ENCODE results near the gene ECT2L.

ECT2L gene

GRCh38 chr6:138809677-138810076, 13.8 kb downstream of the ECT2L start:
- H3K4me3 Mint-ChIP-seq, result no peak overlapping the region
- peaks cover 13% of the 10 kb centered on the region for H3K4me1 Mint-ChIP-seq
- peaks cover 3% of the 10 kb centered on the region for H3K27me3 Mint-ChIP-seq (ENCODE audit: low read depth, poor library complexity)
- no peak overlapping the region for H3K27ac Mint-ChIP-seq
- TF ChIP-seq CTCF (IDR thresholded peaks at IDR 0.05), result no peak
- no peaks in the 10 kb centered on the region for H3K9me3 Mint-ChIP-seq
- no peaks in the 10 kb centered on the region for H3K36me3 Mint-ChIP-seq (ENCODE audit: low read depth)
- no peak for DNase-seq

GRCh38 chr6:138811866-138812265, 16.0 kb downstream of the ECT2L start:
- TF ChIP-seq CTCF (IDR thresholded peaks at IDR 0.05), result no peak

GRCh38 chr6:138814179-138814834, 18.4 kb downstream of the ECT2L start:
- Mint-ChIP-seq H3K36me3 (ENCODE audit: low read depth) (no peaks in the 10 kb centered on the region), H3K9me3 (no peaks in the 10 kb centered on the region), H3K4me1 (peaks cover 40% of the 10 kb centered on the region), H3K4me3 (no peak overlapping the region), H3K27ac (no peak overlapping the region), H3K27me3 (ENCODE audit: low read depth, poor library complexity) (peaks cover under 1% of the 10 kb centered on the region)
- TF ChIP-seq CTCF (IDR thresholded peaks at IDR 0.05), result no peak
- no peak for DNase-seq

More at GRCh38 chr6:138811866-138812265, 16.0 kb downstream of the ECT2L start:
- Mint-ChIP-seq H3K4me1 (peaks cover 22% of the 10 kb centered on the region), H3K4me3 (no peak overlapping the region), H3K27ac (no peak overlapping the region), H3K36me3 (ENCODE audit: low read depth) (no peaks in the 10 kb centered on the region), H3K27me3 (ENCODE audit: low read depth, poor library complexity) (peaks cover 3% of the 10 kb centered on the region), H3K9me3 (no peaks in the 10 kb centered on the region)
- DNase-seq, result no peak

GRCh38 chr6:138815221-138815620, 19.3 kb downstream of the ECT2L start:
- H3K36me3 Mint-ChIP-seq (ENCODE audit: low read depth), result no peaks in the 10 kb centered on the region
- no peak overlapping the region for H3K27ac Mint-ChIP-seq
- no peaks in the 10 kb centered on the region for H3K9me3 Mint-ChIP-seq
- DNase-seq, result no peak
- peaks cover 46% of the 10 kb centered on the region for H3K4me1 Mint-ChIP-seq
- H3K4me3 Mint-ChIP-seq, result no peak overlapping the region
- H3K27me3 Mint-ChIP-seq (ENCODE audit: low read depth, poor library complexity), result peaks cover 3% of the 10 kb centered on the region
- no peak for TF ChIP-seq CTCF (IDR thresholded peaks at IDR 0.05)

GRCh38 chr6:138815797-138816528, 20.1 kb downstream of the ECT2L start:
- H3K27ac Mint-ChIP-seq, result peak overlapping the region; percentile 15
- no peaks in the 10 kb centered on the region for H3K9me3 Mint-ChIP-seq
- TF ChIP-seq CTCF (IDR thresholded peaks at IDR 0.05), result peak; percentile 62
- H3K4me1 Mint-ChIP-seq, result peaks cover 46% of the 10 kb centered on the region
- H3K27me3 Mint-ChIP-seq (ENCODE audit: low read depth, poor library complexity), result peaks cover 3% of the 10 kb centered on the region
- no peak overlapping the region for H3K4me3 Mint-ChIP-seq
- DNase-seq, result no peak
- H3K36me3 Mint-ChIP-seq (ENCODE audit: low read depth), result no peaks in the 10 kb centered on the region
